PC-3 (cell line): ENCODE results near the gene OR2AJ1. TPM values are rescaled to one million over a fixed set of nuclear protein-coding genes. Genes with fewer than 3 reads are reported as not detected.
"Not testable (repeated sequence)": the region's sequence is repeated elsewhere in the genome, so short reads cannot be mapped to it uniquely, and the experiment has no call there.

Experiments
- ATAC-seq: fragments of 200-7000 bp; cut with Tn5 transposase; 2 replicates; pipeline ENCODE4 v1.9.1; 2020; ENCODE audit warnings: mild to moderate bottlenecking, moderate library complexity
- BruUV-seq: library from RNA; stranded (reverse); fragments of 400-500 nt; replicated peaks from 2 replicates; lab custom pipeline; 2021; lab: Mats Ljungman, UMichigan
- CTCF ChIA-PET: fragments of 300-600 bp; sonication (Branson Sonifier 250); formaldehyde crosslinking; loops from one replicate; lab custom pipeline; 2022; ENCODE audit warnings: antibody characterized with exemption; lab: Charles Lee
- POLR2A ChIA-PET: fragments of 300-600 bp; sonication (Branson Sonifier 250); formaldehyde crosslinking; loops from one replicate; lab custom pipeline; 2022; ENCODE audit warnings: antibody characterized with exemption; ENCODE audit not compliant: unreplicated experiment; lab: Charles Lee
- DNase-seq: peaks from one replicate; pipeline ENCODE4 v3.0.0-alpha.2; 2015
- H2AFZ ChIP-seq: fragments of 300-600 bp; sonication (generic); 2 replicates; pipeline ENCODE4 v1.6.0; 2016; ENCODE audit warnings: antibody characterized with exemption, low read length
- H3F3A ChIP-seq: fragments of 300-600 bp; sonication (generic); one replicate; pipeline ENCODE4 v1.6.0; 2017; ENCODE audit warnings: antibody characterized with exemption, low read length, control low read depth, mild to moderate bottlenecking; ENCODE audit not compliant: unreplicated experiment
- H3K27ac ChIP-seq: fragments of 300-600 bp; sonication (generic); 2 replicates; pipeline ENCODE4 v1.5.1; 2016; ENCODE audit warnings: mild to moderate bottlenecking, low read length
- H3K27me3 ChIP-seq: fragments of 300-600 bp; sonication (generic); 2 replicates; pipeline ENCODE4 v1.6.1; 2016; ENCODE audit warnings: low read length, mixed read lengths
- H3K36me3 ChIP-seq: fragments of 300-600 bp; sonication (generic); 2 replicates; pipeline ENCODE4 v1.6.1; 2016; ENCODE audit warnings: low read depth, mixed run types, low read length, mixed read lengths
- H3K4me1 ChIP-seq: fragments of 300-600 bp; sonication (generic); 2 replicates; pipeline ENCODE4 v1.5.1; 2016; ENCODE audit warnings: low read length; ENCODE audit not compliant: insufficient read depth
- H3K4me2 ChIP-seq: fragments of 300-600 bp; sonication (generic); 2 replicates; pipeline ENCODE4 v1.6.0; 2016; ENCODE audit warnings: low read length
- H3K4me3 ChIP-seq: fragments of 300-600 bp; sonication (generic); 2 replicates; pipeline ENCODE4 v1.5.1; 2016; ENCODE audit warnings: mild to moderate bottlenecking, low read length, mixed read lengths
- H3K79me2 ChIP-seq: fragments of 300-600 bp; sonication (generic); 2 replicates; pipeline ENCODE4 v1.6.1; 2017; ENCODE audit warnings: low read length, mixed read lengths
- H3K9ac ChIP-seq: fragments of 300-600 bp; sonication (generic); 2 replicates; pipeline ENCODE4 v1.6.0; 2016; ENCODE audit warnings: mild to moderate bottlenecking, low read length
- H3K9me2 ChIP-seq: fragments of 300-600 bp; sonication (generic); replicated peaks from 2 replicates; pipeline ENCODE4 v1.6.1; 2016; ENCODE audit warnings: mixed run types, low read length, mixed read lengths
- H3K9me3 ChIP-seq: fragments of 300-600 bp; sonication (generic); 2 replicates; pipeline ENCODE4 v1.6.1; 2016; ENCODE audit warnings: low read length, mixed read lengths
- H4K20me1 ChIP-seq: fragments of 300-600 bp; sonication (generic); 2 replicates; pipeline ENCODE4 v1.6.1; 2016; ENCODE audit warnings: low read length, mixed read lengths
- EZH2 ChIP-seq: fragments of 300-600 bp; sonication (generic); IDR thresholded peaks from one replicate; pipeline ENCODE4 v1.6.1; 2017; ENCODE audit warnings: antibody characterized with exemption, mild to moderate bottlenecking, low read length; ENCODE audit not compliant: unreplicated experiment
- EZH2phosphoT487 ChIP-seq: fragments of 300-600 bp; sonication (generic); IDR thresholded peaks from 2 replicates; pipeline ENCODE4 v1.6.1; 2018; ENCODE audit warnings: mild to moderate bottlenecking, antibody characterized with exemption, low read length, borderline replicate concordance
- intact Hi-C: fragments of 100-400 bp; cut with micrococcal nuclease; formaldehyde crosslinking; loops from 2 replicates; pipeline ENCODE4 v1.9.0; 2023
- total RNA-seq: library from RNA; depleted of rRNA; stranded (reverse); fragments of >200 nt; gene quantifications from 2 replicates; pipeline ENCODE4 v1.2.3, GENCODE V29; 2014
- TF ChIP-seq, protein P1 (sequence below): fragments of 300-600 bp; sonication (generic); conservative IDR thresholded peaks from 2 replicates; pipeline ENCODE4 v1.5.1; 2017; ENCODE audit warnings: antibody characterized with exemption, low read depth, mild to moderate bottlenecking, low read length

Gene OR2AJ1
- total RNA-seq, 1 experiment from 2014 or later = not detected

DNA sequence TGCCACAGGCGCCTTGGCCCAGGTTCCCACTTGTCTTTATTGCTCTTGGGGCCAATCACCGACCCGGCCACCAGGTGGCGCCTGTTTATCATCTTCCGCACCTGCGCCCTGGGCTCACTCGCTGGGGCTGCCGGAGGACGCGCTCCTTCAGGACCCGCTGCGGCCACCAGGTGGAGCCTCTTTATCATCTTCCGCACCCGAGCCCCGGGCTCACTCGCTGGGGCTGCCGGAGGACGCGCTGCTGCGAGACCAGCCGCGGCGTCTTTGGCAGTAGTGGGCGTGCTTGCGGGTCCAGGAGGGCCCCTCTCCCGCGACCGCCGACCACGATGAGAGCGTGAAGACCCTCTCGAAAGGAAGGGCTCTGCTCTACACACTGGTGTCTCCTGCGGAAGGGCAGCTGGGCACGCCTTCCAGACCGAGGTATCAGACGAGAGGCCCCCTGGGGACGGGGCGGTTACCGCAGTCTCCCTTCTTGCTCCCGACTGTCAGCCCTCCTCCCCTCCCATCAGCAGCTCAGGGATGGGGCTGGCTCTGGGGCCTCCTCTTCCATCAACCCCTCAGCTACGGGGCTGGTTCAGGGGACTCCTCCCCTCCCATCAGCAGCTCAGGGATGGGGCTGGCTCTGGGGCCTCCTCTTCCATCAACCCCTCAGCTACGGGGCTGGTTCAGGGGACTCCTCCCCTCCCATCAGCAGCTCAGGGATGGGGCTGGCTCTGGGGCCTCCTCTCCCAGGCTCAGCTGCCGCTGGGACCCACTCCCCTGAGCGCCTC, 12.5 kb downstream of the OR2AJ1 start:
- H3K27ac ChIP-seq, H3K36me3 ChIP-seq, H3K4me1 ChIP-seq, H3K9me3 ChIP-seq, H4K20me1 ChIP-seq, H3K79me2 ChIP-seq, H3F3A ChIP-seq, H3K27me3 ChIP-seq, BruUV-seq, H3K9me2 ChIP-seq, POLR2A ChIA-PET: not testable (repeated sequence)
- DNase-seq (peak; percentile 99), ATAC-seq (peak; percentile 97)
- CTCF ChIA-PET = interaction anchor here (0.7 to 1.1 kb wide), 3 partner anchors 59 to 306 kb away, joined by 4 to 10 read pairs (median 5); no protein-coding TSS in a partner anchor
- H3K9ac ChIP-seq = 0 out of 2 replicates have a peak overlapping the region, but pooled peaks have one; percentile 10
- TF ChIP-seq, protein P1, sequence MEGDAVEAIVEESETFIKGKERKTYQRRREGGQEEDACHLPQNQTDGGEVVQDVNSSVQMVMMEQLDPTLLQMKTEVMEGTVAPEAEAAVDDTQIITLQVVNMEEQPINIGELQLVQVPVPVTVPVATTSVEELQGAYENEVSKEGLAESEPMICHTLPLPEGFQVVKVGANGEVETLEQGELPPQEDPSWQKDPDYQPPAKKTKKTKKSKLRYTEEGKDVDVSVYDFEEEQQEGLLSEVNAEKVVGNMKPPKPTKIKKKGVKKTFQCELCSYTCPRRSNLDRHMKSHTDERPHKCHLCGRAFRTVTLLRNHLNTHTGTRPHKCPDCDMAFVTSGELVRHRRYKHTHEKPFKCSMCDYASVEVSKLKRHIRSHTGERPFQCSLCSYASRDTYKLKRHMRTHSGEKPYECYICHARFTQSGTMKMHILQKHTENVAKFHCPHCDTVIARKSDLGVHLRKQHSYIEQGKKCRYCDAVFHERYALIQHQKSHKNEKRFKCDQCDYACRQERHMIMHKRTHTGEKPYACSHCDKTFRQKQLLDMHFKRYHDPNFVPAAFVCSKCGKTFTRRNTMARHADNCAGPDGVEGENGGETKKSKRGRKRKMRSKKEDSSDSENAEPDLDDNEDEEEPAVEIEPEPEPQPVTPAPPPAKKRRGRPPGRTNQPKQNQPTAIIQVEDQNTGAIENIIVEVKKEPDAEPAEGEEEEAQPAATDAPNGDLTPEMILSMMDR = peak; percentile 100
- peak overlapping the region; percentile 86 for H3K4me2 ChIP-seq
- H2AFZ ChIP-seq = peak overlapping the region; percentile 96
- intact Hi-C loops = loop anchor here (1.0 to 5.0 kb wide), 6 partner anchors 110 to 750 kb away; partner anchors contain the start of gene OR2L3
- peak overlapping the region; percentile 81 for H3K4me3 ChIP-seq

DNA sequence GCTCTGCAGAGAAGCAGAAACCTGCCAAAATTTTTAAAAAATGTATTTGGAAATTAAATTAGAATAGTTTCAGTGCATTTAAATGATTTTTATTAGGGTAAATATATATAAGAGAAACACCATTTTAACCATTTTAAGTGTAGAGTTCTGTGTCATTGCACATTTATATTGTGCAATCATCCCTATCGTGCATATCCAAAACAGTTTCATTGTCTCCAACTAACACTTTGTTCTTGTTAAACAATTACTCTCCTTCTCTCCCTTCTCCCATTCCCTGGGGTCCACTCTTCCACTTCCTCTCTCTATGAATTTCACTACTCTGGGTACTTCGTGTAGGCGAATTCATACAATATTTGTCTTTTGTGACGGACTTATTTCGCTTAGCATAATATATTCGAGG, 17.9 kb downstream of the OR2AJ1 start:
- POLR2A ChIA-PET = no interaction called here
- no peak for TF ChIP-seq EZH2phosphoT487
- TF ChIP-seq, protein P1 = no peak
- intact Hi-C loops = no loop called here
- DNase-seq (no peak), ATAC-seq (no peak)
- Histone ChIP-seq H4K20me1 (no peaks in the 10 kb centered on the region), H3K9me3 (no peaks in the 10 kb centered on the region), H3K9me2 (no peaks in the 10 kb centered on the region), H3K27ac (no peak overlapping the region), H3K4me1 (no peaks in the 10 kb centered on the region), H3K4me3 (no peak overlapping the region), H3K4me2 (no peak overlapping the region), H3K27me3 (no peaks in the 10 kb centered on the region), H2AFZ (no peak overlapping the region), H3K36me3 (no peaks in the 10 kb centered on the region), H3K79me2 (no peaks in the 10 kb centered on the region), H3K9ac (no peak overlapping the region), H3F3A (no peaks in the 10 kb centered on the region)
- no TSS peak for BruUV-seq
- CTCF ChIA-PET = no interaction called here

DNA sequence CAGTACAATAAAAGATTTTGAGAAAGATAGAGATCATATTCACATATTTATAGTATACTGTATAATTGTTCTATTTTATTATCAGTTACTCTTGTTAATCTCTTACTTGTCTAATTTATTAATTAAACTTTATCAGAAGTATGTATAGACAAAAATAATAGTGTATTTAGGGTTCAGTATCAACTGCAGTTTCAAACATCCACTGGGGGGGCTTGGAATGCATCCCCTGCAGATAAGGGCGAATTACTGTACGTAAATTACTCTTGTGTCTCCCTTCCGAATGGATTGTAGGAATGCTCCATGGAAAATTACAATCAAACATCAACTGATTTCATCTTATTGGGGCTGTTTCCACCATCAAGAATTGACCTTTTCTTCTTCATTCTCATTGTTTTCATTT, 23.9 kb downstream of the OR2AJ1 start, which contains the start of gene OR2L8:
Gene OR2L8, plus strand, starts transcription at position 301 of the 400 bp plus-strand sequence. Its CDS starts 0 bp downstream, at position 301.
- H3K79me2 ChIP-seq = no peaks in the 10 kb centered on the region
- ATAC-seq (no peak), DNase-seq (no peak)
- no peak within 1 kb of the TSS for H3K4me2 ChIP-seq
- no peaks in the 10 kb centered on the region for H4K20me1 ChIP-seq
- H3K4me3 ChIP-seq = no peak within 1 kb of the TSS
- no peak for TF ChIP-seq EZH2
- TF ChIP-seq, protein P1 = no peak
- no peak for TF ChIP-seq EZH2phosphoT487
- H3K9ac ChIP-seq = no peak within 1 kb of the TSS
- BruUV-seq = no TSS peak
- no peaks in the 10 kb centered on the region for H3K4me1 ChIP-seq
- no peak within 1 kb of the TSS for H2AFZ ChIP-seq
- intact Hi-C loops = no loop called here
- no peaks in the 10 kb centered on the region for H3K27me3 ChIP-seq
- CTCF ChIA-PET = no interaction called here
- H3K36me3 ChIP-seq = no peaks in the 10 kb centered on the region
- H3K9me2 ChIP-seq = no peaks in the 10 kb centered on the region
- H3K27ac ChIP-seq = no peak within 1 kb of the TSS
- POLR2A ChIA-PET = no interaction called here
- no peaks in the 10 kb centered on the region for H3F3A ChIP-seq
- H3K9me3 ChIP-seq = no peaks in the 10 kb centered on the region
